ENCODE measurements around the gene ZNF292.
"Not testable (repeated sequence)": the region's sequence is repeated elsewhere in the genome, so short reads cannot be mapped to it uniquely, and the experiment has no call there.

ZNF292 gene

GRCh38 chr6:87222676-87223075 lies 67.3 kb downstream of the ZNF292 start:
- DNase-seq: no peak

- DNase-seq: no peak
Observed at GRCh38 chr6:87224971-87225370, 69.6 kb downstream of the ZNF292 start.

GRCh38 chr6:87225511-87225910 lies 70.1 kb downstream of the ZNF292 start:
- DNase-seq: no peak

GRCh38 chr6:87225937-87226336 lies 70.6 kb downstream of the ZNF292 start:
- DNase-seq: no peak

- DNase-seq: no peak
Observed at GRCh38 chr6:87230801-87231200, 75.4 kb downstream of the ZNF292 start.

- no peak for DNase-seq
Observed at GRCh38 chr6:87237804-87238203, 82.4 kb downstream of the ZNF292 start.

GRCh38 chr6:87239098-87239635 lies 83.8 kb downstream of the ZNF292 start:
- not testable (repeated sequence) for DNase-seq

- no peak for DNase-seq
Observed at GRCh38 chr6:87241304-87241703, 85.9 kb downstream of the ZNF292 start.

- no peak for DNase-seq
Observed at GRCh38 chr6:87242311-87242710, 86.9 kb downstream of the ZNF292 start.

GRCh38 chr6:87243812-87244211 lies 88.4 kb downstream of the ZNF292 start:
- DNase-seq: no peak

- no peak for DNase-seq
Observed at GRCh38 chr6:87244380-87244779, 89.0 kb downstream of the ZNF292 start.

- no peak for DNase-seq
Observed at GRCh38 chr6:87250019-87250418, 94.7 kb downstream of the ZNF292 start.

GRCh38 chr6:87251225-87251624 lies 95.9 kb downstream of the ZNF292 start:
- DNase-seq: no peak

- DNase-seq: no peak
Observed at GRCh38 chr6:87251725-87252124, 96.4 kb downstream of the ZNF292 start.

GRCh38 chr6:87257046-87257445 lies 101.7 kb downstream of the ZNF292 start:
- DNase-seq: no peak

GRCh38 chr6:87257565-87257964 lies 102.2 kb downstream of the ZNF292 start:
- DNase-seq: no peak

- no peak for DNase-seq
Observed at GRCh38 chr6:87257975-87258374, 102.6 kb downstream of the ZNF292 start.

- DNase-seq: no peak
Observed at GRCh38 chr6:87259791-87260190, 104.4 kb downstream of the ZNF292 start.

GRCh38 chr6:87261534-87261933 lies 106.2 kb downstream of the ZNF292 start:
- no peak for DNase-seq

- DNase-seq: no peak
Observed at GRCh38 chr6:87264481-87264880, 109.1 kb downstream of the ZNF292 start.

GRCh38 chr6:87274660-87275274 lies 119.4 kb downstream of the ZNF292 start:
- DNase-seq: no peak

- no peak for DNase-seq
Observed at GRCh38 chr6:87276624-87277023, 121.3 kb downstream of the ZNF292 start.

GRCh38 chr6:87277123-87277522 lies 121.8 kb downstream of the ZNF292 start:
- DNase-seq: no peak

- DNase-seq: no peak
Observed at GRCh38 chr6:87279196-87279595, 123.8 kb downstream of the ZNF292 start.

GRCh38 chr6:87281426-87281825 lies 126.1 kb downstream of the ZNF292 start:
- no peak for DNase-seq

All from CD4-positive, alpha-beta T cell treated with Interleukin-15 for 1 hour (primary cell).